BLaER1 treated with 17β-estradiol and CSF1 and Interleukin-3, amounts not matched to agents 10 nM and 100 nM (cell line): ENCODE results near the gene OR4E2.
A peak's percentile ranks its signal among the peaks of the same experiment; 100 is the strongest.

Experiments
- H3K27ac ChIP-seq, 11 experiments: shearing (Covaris generic); formaldehyde crosslinking; 2 replicates each; pipeline ENCODE4 v1.8.1; 2022
- H3K27me3 ChIP-seq, 11 experiments: shearing (Covaris generic); formaldehyde crosslinking; 2 replicates each; pipeline ENCODE4 v1.8.1; 2022
- H3K36me3 ChIP-seq, 11 experiments: shearing (Covaris generic); formaldehyde crosslinking; 2 replicates each; pipeline ENCODE4 v1.8.1; 2022
- H3K4me1 ChIP-seq, 10 experiments: shearing (Covaris generic); formaldehyde crosslinking; 2 replicates each; pipeline ENCODE4 v1.8.1; 2022
- H3K4me2 ChIP-seq, 11 experiments: shearing (Covaris generic); formaldehyde crosslinking; 2 replicates each; pipeline ENCODE4 v1.8.1; 2022
- H3K4me3 ChIP-seq, 10 experiments: shearing (Covaris generic); formaldehyde crosslinking; 2 replicates each; pipeline ENCODE4 v1.8.1; 2022
- H3K9ac ChIP-seq, 11 experiments: shearing (Covaris generic); formaldehyde crosslinking; 2 replicates each; pipeline ENCODE4 v1.8.1; 2022
- H3K9me3 ChIP-seq, 11 experiments: shearing (Covaris generic); formaldehyde crosslinking; replicated peaks in 1 of 11; 2 replicates each; pipeline ENCODE4 v1.8.1; 2022
- H4K20me1 ChIP-seq, 11 experiments: shearing (Covaris generic); formaldehyde crosslinking; 2 replicates each; pipeline ENCODE4 v1.8.1; 2022
- Cebpa-rat ChIP-seq, 11 experiments: shearing (Covaris generic); IDR thresholded peaks; 2 replicates each; pipeline ENCODE4 v1.8.1; 2022

OR4E2 gene

GRCh38 chr14:21643407-21643806 lies 10.2 kb upstream of the OR4E2 start:
- H3K4me3 ChIP-seq = no peak overlapping the region
- H3K36me3 ChIP-seq = no peaks in the 10 kb centered on the region
- no peaks in the 10 kb centered on the region for H3K27me3 ChIP-seq
- no peaks in the 10 kb centered on the region for H4K20me1 ChIP-seq
- H3K27ac ChIP-seq = no peak overlapping the region
- H3K4me2 ChIP-seq = no peak overlapping the region
- TF ChIP-seq Cebpa-rat (IDR thresholded peaks at IDR 0.05) = no peak
- no peak overlapping the region for H3K9ac ChIP-seq
- H3K4me1 ChIP-seq = no peaks in the 10 kb centered on the region
- peaks cover 0 to under 1% (median 0%) of the 10 kb centered on the region in 11 experiments; a peak in 1 of 22 replicates for H3K9me3 ChIP-seq

DNA sequence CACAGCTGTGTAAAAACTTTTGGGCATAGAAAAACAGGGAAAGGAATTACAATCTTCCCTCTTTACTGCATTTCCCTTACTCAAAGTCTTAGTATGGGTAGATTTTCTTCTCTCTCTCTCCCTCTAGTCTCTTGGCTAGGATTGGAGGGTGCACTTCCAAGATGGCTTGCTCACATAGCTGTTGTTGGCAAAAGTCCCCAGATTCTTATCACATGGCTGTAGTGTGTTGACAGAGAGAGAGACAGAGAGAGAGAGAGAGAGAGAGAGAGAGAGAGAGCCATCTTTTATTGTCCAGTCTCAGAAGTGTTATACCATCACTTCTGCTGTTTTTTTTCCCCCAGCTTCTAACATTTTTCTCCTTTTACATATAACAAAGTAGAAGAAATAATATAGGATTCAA lies 6.3 kb upstream of the OR4E2 start:
- H4K20me1 ChIP-seq = no peaks in the 10 kb centered on the region
- no peak overlapping the region for H3K27ac ChIP-seq
- no peak overlapping the region for H3K9ac ChIP-seq
- H3K27me3 ChIP-seq = no peaks in the 10 kb centered on the region
- no peak overlapping the region for H3K4me3 ChIP-seq
- no peak overlapping the region for H3K4me2 ChIP-seq
- H3K4me1 ChIP-seq = peaks cover 0 to 5% (median 4%) of the 10 kb centered on the region in 10 experiments; a peak in 13 of 20 replicates
- no peaks in the 10 kb centered on the region for H3K36me3 ChIP-seq
- TF ChIP-seq Cebpa-rat (IDR thresholded peaks at IDR 0.05) = no peak
- H3K9me3 ChIP-seq = peaks cover 0 to 6% (median 0%) of the 10 kb centered on the region in 11 experiments; a peak in 1 of 22 replicates

DNA sequence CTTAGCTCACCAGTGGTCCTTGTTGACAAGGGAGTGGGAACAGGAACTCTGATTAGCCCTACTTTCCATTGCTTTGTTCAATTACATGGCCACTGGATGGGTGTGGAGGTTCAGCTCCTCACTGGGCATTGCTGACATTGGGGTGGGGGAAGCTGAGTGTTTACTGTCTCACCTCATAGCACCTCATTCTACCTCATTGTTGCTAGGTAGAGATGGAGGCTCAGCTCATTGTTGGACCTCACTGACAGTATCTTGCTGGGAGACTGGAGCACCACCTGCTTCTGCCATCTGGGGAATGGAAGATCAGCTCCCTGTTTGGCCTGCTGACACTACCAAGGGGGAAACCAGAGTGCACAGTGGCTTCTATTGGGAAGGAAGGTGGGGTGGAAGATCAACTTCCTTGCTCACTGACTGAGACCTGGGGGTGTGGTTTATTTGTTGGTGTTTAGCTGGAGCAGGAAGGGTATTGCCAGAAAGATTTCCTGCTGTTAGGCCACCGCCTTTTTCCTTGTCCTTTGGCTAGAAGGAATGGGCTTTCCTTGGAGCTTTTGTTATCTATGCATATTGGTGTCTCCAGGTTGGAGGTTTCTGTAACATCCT lies 1.3 kb upstream of the OR4E2 start:
- Histone ChIP-seq H3K36me3 (no peaks in the 10 kb centered on the region), H3K27ac (no peak overlapping the region), H3K4me2 (peak overlapping the region in 9 of 11 experiments; percentile 0 to 42 (median 32); a peak in 14 of 22 replicates)

DNA sequence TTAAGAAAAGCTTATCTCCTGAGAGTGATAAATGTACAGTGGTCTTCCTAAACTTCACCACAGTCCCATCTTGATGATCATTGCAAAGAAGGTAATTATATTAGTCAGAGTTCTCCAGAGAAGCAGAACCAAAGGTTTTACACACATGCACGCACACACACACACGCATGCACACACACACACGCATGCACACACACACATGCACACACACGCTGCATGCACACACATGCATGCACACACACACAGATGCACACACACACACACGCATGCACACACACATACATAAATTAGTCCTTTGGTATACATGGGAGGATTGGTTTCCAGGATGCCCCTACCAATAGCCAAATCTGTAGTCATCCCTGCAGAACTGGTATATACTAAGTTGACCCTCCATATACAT lies 580 bp downstream of the OR4E2 start:
- Histone ChIP-seq H3K9ac (no peak overlapping the region), H3K27me3 (no peaks in the 10 kb centered on the region), H3K4me2 (no peak overlapping the region), H3K9me3 (no peaks in the 10 kb centered on the region; a peak in 2 of 22 replicates), H3K27ac (no peak overlapping the region), H4K20me1 (no peaks in the 10 kb centered on the region), H3K36me3 (no peaks in the 10 kb centered on the region), H3K4me3 (no peak overlapping the region), H3K4me1 (peaks cover 0 to 7% (median 6%) of the 10 kb centered on the region in 10 experiments; a peak in 13 of 20 replicates)
- TF ChIP-seq Cebpa-rat (IDR thresholded peaks at IDR 0.05) = no peak

More for the DNA sequence above, 1.3 kb upstream of the OR4E2 start:
- no peak overlapping the region for H3K9ac ChIP-seq
- H3K4me1 ChIP-seq = peaks cover 0 to 7% (median 6%) of the 10 kb centered on the region in 10 experiments; a peak in 13 of 20 replicates
- no peaks in the 10 kb centered on the region for H4K20me1 ChIP-seq
- H3K9me3 ChIP-seq = peaks cover 0 to 6% (median 0%) of the 10 kb centered on the region in 11 experiments; a peak in 3 of 22 replicates
- TF ChIP-seq Cebpa-rat (IDR thresholded peaks at IDR 0.05) = no peak
- H3K4me3 ChIP-seq = no peak overlapping the region
- no peaks in the 10 kb centered on the region for H3K27me3 ChIP-seq

DNA sequence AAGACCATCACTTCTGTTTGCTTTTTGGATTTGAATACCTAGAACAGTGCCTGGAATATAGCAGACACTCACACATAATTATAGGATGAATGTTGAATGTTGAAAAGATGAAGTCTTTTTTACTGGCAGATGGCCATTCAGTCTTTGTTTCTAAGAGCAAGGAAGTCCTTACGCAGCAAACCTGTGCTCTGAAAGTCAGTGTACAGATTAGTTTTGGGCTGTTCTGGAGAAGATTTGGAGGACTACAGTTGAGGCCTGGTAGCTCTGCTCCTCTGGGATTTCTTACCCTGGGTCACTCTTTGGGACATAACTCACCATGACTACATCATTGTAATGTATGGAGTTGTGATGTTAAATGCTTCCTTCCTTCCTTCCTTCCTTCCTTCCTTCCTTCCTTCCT lies 3.3 kb downstream of the OR4E2 start:
- Histone ChIP-seq H3K4me2 (no peak overlapping the region), H3K4me1 (peaks cover 0 to 7% (median 6%) of the 10 kb centered on the region in 10 experiments; a peak in 13 of 20 replicates), H3K36me3 (no peaks in the 10 kb centered on the region), H3K27me3 (no peaks in the 10 kb centered on the region), H3K9me3 (no peaks in the 10 kb centered on the region; a peak in 2 of 22 replicates), H3K9ac (no peak overlapping the region), H3K27ac (no peak overlapping the region), H4K20me1 (no peaks in the 10 kb centered on the region), H3K4me3 (no peak overlapping the region)
- TF ChIP-seq Cebpa-rat (IDR thresholded peaks at IDR 0.05) = no peak

DNA sequence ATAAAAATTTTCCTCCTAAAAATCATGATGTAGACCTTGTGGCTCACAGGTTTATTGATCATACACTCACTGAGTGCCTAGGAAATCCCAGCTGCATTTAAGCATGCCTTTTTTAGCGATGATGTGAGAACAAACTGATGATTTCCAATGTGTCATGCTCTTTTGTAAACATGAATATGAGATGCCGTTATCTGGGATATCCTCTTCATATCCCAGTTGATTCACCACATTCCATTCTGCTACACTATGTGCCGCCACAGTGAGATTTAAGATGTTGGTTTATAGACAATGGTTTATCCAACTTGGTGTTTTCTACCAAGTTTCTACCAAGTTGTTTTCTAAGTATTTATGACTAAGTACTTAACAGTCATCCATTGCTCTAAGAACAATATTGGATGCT lies 14.7 kb downstream of the OR4E2 start:
- Histone ChIP-seq H3K36me3 (no peaks in the 10 kb centered on the region), H3K9me3 (peaks cover 0 to 14% (median 12%) of the 10 kb centered on the region in 11 experiments; a peak in 12 of 22 replicates), H3K4me3 (no peak overlapping the region), H3K9ac (no peak overlapping the region), H3K4me2 (no peak overlapping the region), H3K27me3 (no peaks in the 10 kb centered on the region), H4K20me1 (no peaks in the 10 kb centered on the region), H3K27ac (no peak overlapping the region), H3K4me1 (no peaks in the 10 kb centered on the region)
- no peak for TF ChIP-seq Cebpa-rat (IDR thresholded peaks at IDR 0.05)

DNA sequence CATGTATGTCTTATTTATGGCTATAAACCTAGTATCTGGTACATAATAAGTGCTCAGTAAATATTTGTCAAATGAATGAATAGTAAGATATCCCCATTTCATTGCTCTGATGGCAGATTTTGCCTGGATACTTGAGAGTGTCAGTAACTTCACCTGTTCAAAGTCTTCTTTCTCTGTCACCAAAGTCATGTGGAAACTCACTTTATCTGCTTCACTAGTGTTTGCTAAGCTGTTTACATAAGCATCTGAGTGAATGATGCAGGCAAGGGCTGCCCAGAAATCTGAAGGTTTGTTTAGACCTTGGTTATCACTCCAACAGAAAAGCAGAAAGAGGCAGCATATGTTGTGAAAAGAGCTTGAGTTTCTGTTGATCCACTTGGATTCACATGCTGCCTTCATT lies 15.6 kb downstream of the OR4E2 start:
- TF ChIP-seq Cebpa-rat (IDR thresholded peaks at IDR 0.05) = no peak
- Histone ChIP-seq H3K4me3 (no peak overlapping the region), H3K36me3 (no peaks in the 10 kb centered on the region), H3K4me1 (no peaks in the 10 kb centered on the region), H3K9me3 (peaks cover 0 to 10% (median 4%) of the 10 kb centered on the region in 11 experiments; a peak in 11 of 22 replicates), H3K27ac (no peak overlapping the region), H4K20me1 (no peaks in the 10 kb centered on the region), H3K4me2 (no peak overlapping the region), H3K9ac (no peak overlapping the region), H3K27me3 (no peaks in the 10 kb centered on the region)

DNA sequence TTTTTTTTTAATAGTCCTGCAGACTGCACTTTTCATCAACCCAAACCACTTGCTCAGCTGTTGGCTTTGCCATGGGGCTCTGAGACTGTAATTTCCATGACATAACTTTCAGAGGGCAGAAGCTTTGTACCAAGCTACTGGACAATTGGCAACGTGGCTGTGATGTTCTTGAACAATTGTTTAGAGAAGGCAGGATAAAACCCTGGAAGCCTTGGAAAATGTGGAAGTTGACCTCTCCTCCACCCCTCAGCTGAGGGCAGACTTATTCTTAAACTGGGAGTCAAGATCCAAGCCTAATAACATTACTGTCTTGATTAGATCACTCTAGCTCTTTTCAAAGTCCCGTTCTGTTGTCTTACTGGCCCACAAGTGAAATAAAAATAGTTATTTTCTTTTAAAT lies 17.7 kb downstream of the OR4E2 start:
- Histone ChIP-seq H3K4me2 (no peak overlapping the region), H3K4me1 (no peaks in the 10 kb centered on the region), H3K36me3 (no peaks in the 10 kb centered on the region), H3K27me3 (no peaks in the 10 kb centered on the region), H3K9ac (no peak overlapping the region), H3K9me3 (peaks cover 16 to 25% (median 21%) of the 10 kb centered on the region in 11 experiments), H3K27ac (no peak overlapping the region), H3K4me3 (no peak overlapping the region), H4K20me1 (no peaks in the 10 kb centered on the region)
- no peak for TF ChIP-seq Cebpa-rat (IDR thresholded peaks at IDR 0.05)

DNA sequence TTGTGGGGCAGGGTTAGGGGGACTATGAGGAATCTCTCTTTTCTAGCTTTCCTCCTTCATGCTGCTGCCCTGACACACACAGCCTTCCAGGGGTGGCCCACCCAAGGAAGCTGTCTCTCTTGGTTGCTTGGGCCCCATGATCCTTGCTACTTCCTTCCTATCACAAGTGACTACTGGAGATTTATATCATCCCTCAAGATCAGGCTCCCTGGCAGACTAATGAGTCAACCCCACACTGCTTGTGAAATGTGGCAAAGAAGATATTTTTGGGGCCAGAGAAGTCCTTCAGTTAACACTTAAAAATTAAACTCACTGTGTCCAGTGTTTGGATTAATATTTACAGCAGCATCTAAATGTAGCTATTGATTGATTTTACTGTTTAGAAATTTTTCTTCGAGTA lies 18.5 kb downstream of the OR4E2 start:
- H4K20me1 ChIP-seq = no peaks in the 10 kb centered on the region
- no peak overlapping the region for H3K27ac ChIP-seq
- H3K4me3 ChIP-seq = no peak overlapping the region
- H3K9ac ChIP-seq = no peak overlapping the region
- H3K27me3 ChIP-seq = no peaks in the 10 kb centered on the region
- no peaks in the 10 kb centered on the region for H3K4me1 ChIP-seq
- no peak for TF ChIP-seq Cebpa-rat (IDR thresholded peaks at IDR 0.05)
- H3K4me2 ChIP-seq = no peak overlapping the region
- H3K36me3 ChIP-seq = no peaks in the 10 kb centered on the region
- peaks cover 18 to 32% (median 22%) of the 10 kb centered on the region in 11 experiments for H3K9me3 ChIP-seq

GRCh38 chr14:21673718-21674117 lies 20.1 kb downstream of the OR4E2 start, which contains the start of gene OR4E1:
OR4E1 (minus strand) TSS chr14:21673818; CDS start chr14:21670935, 2,883 bp downstream.
- H4K20me1 ChIP-seq = no peaks in the 10 kb centered on the region
- no peaks in the 10 kb centered on the region for H3K4me1 ChIP-seq
- no peak within 1 kb of the TSS for H3K27ac ChIP-seq
- H3K4me2 ChIP-seq = no peak within 1 kb of the TSS
- no peak within 1 kb of the TSS for H3K4me3 ChIP-seq
- H3K27me3 ChIP-seq = no peaks in the 10 kb centered on the region
- no peak for TF ChIP-seq Cebpa-rat (IDR thresholded peaks at IDR 0.05)
- H3K9ac ChIP-seq = no peak within 1 kb of the TSS
- H3K9me3 ChIP-seq = peaks cover 18 to 36% (median 22%) of the 10 kb centered on the region in 11 experiments
- H3K36me3 ChIP-seq = no peaks in the 10 kb centered on the region
